Inferior parietal cortex (tissue), 1 donor: ENCODE measurements around the gene NPAT.
"Not testable (repeated sequence)": the region's sequence is repeated elsewhere in the genome, so short reads cannot be mapped to it uniquely, and the experiment has no call there.

Experiments used
- DNase-seq: peaks from one replicate; pipeline ENCODE4 v3.0.0-alpha.2; 2016; ENCODE audit errors: extremely low spot score

Gene NPAT

GRCh38 chr11:108148556-108148955 lies 73.9 kb downstream of the NPAT start:
- DNase-seq: no peak

DNA sequence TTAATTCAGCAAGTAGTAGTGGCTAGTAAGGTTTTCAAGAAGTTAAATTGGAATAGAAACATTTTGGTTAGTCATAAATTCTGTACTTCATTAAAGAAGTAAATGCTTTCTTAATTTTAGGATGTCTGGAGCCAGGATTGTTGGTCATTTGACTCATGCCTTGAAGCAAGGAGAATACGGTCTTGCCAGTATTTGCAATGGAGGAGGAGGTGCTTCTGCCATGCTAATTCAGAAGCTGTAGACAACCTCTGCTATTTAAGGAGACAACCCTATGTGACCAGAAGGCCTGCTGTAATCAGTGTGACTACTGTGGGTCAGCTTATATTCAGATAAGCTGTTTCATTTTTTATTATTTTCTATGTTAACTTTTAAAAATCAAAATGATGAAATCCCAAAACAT lies 75.3 kb downstream of the NPAT start:
- no peak for DNase-seq

GRCh38 chr11:108144615-108145014 lies 77.8 kb downstream of the NPAT start:
- DNase-seq: no peak

- no peak for DNase-seq
Observed at GRCh38 chr11:108142304-108142703, 80.1 kb downstream of the NPAT start.

DNA sequence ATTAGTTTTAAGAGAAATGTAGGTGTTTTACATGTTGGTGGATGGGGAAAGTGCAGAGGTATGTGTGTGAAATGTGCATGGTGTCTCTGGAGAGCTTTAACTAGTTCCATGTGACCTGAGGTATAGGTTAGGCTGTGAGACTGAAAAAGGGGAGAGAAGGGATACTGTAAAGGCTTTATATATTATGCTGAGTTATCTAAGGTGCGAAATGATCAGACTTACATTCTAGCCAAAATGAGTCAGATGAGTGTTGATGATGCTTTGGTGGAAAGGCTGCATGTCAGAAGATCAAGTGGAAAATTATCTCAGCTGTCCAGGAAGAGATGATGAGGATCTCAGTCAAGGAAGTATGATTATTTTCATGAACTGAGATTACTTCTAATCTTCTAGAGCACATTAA lies 85.2 kb downstream of the NPAT start:
- no peak for DNase-seq

GRCh38 chr11:108135845-108136544 lies 86.4 kb downstream of the NPAT start:
- no peak for DNase-seq

DNA sequence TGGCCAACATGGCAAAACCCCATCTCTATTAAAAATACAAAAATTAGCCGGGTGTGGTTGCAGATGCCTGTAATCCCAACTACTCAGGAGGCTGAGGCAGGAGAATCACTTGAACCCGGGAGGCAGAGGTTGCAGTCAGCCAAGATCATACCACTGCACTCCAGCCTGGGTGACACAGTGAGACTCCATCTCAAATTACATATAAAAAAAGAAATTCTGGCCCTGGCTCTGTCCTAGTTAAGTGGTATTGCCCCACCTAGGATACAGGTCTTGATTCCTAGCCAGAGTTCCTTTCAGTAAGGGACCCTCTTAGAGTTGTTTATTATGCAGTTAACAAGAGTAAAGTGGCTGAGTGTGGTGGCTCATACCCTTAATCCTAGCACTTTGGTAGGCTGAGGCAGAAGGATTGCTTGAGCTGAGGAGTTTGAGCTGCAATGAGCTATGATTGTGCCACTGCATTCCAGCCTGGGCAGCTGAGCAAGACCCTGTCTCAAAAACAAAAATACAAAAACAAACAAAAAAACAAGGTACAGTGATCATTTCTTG lies 89.4 kb downstream of the NPAT start:
- DNase-seq: not testable (repeated sequence)

GRCh38 chr11:108131993-108132392 lies 90.4 kb downstream of the NPAT start:
- no peak for DNase-seq

- no peak for DNase-seq
Observed at GRCh38 chr11:108128772-108129171, 93.7 kb downstream of the NPAT start.

DNA sequence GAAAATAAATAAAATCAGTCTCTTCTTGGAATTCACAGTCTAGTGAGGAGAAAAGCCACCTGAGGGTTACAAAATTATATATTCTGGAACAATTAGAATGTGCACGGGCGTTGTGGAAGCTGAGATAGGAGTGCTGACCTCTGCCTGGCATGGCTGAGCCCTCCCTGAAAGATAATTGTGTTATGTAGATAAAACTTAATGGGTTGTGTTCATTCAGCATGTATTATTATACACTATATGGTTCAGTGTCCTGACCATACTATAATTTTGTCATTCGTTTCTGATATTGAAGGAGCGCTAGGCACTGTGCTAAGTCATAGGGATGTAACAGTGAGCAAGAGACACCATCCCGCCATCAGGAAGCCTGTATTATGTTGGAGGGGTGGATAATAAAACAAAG lies 97.3 kb downstream of the NPAT start:
- no peak for DNase-seq

DNA sequence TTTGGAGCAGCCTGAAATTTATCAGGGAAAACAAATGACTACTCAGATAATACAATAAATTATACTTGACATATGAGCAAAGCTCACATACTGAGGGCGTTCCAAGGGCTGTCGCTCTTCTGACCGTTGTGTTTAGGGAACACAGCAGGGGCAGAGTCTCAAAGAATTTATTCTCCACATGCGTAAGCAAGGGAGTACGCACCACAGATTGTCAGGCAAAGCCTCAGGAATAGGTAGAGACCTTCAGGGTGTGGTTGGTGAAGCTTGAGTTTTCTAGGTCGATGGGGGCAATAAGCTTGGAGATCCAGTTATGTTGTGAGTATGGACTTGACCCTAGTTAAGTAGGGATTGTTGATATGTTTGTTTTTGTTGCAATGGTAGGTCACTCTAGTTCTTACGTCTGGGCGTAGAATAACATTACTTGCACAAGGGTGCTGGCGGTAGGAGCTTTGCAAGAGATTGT lies 100.2 kb downstream of the NPAT start:
- peak; percentile 46 for DNase-seq

- DNase-seq: peak; percentile 92
Observed at GRCh38 chr11:108121274-108122155, 100.9 kb downstream of the NPAT start, which contains the start of gene ACAT1. TSS of gene ACAT1 (plus strand) at chr11:108121567. CDS start at chr11:108121607, 40 bp downstream.

DNA sequence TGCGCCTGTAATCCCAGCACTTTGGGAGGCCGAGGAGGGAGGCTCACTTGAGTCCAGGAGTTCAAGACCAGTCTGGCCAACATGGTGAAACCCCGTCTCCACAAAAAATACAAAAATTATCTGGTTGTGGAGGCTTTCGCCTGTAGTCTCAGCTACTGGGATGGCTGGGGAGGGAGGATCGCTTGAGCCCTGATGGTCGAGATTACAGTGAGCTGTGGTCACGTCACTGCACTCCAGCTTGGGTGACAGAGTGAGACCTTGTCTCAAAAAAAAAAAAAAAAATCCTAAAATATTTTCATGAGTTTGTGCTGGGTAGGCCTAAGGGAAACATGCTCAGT lies 101.5 kb downstream of the NPAT start:
- DNase-seq: not testable (repeated sequence)

- DNase-seq: peak; percentile 58
Observed at GRCh38 chr11:108117746-108118371, 104.6 kb downstream of the NPAT start.

DNA sequence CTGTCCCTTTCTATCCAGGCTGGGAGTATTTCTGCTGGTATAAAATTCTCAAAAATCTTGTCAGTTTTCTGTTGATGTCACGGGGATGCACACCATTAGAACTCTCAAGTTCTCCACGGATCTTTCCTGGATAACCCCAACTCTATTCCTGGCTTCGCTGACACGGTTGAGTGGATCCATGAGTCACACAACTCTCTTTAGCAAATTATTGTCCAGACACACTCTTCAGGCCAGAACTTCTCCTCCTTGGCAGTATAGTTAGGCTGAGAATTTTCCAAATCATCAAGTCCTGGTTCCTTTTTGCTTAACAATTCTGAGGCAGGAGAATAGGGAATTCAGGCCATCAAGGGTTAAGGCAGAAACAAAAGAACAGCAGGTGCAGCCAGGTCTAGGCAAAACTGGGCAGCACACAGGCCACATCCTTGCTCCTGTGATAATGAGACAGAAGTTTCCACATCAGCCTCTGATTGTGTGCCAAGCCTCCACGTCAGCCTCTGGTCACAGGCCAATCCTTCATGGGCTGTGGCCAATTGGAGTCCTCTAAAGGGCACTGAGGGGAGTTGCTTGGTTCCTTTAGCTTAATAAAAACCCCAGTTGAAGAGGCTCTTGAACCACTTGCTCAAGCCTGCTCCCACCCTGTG lies 106.8 kb downstream of the NPAT start:
- peak; percentile 85 for DNase-seq

GRCh38 chr11:108112057-108112456 lies 110.4 kb downstream of the NPAT start:
- no peak for DNase-seq

GRCh38 chr11:108111126-108111525 lies 111.3 kb downstream of the NPAT start:
- DNase-seq: no peak
